EH (cell line): ENCODE data around the gene TTYH2.

ENCODE experiments used
- DNase-seq: peaks from one replicate; pipeline ENCODE4 v3.0.0-alpha.2; 2015; ENCODE audit warnings: low read depth

Gene TTYH2

DNA sequence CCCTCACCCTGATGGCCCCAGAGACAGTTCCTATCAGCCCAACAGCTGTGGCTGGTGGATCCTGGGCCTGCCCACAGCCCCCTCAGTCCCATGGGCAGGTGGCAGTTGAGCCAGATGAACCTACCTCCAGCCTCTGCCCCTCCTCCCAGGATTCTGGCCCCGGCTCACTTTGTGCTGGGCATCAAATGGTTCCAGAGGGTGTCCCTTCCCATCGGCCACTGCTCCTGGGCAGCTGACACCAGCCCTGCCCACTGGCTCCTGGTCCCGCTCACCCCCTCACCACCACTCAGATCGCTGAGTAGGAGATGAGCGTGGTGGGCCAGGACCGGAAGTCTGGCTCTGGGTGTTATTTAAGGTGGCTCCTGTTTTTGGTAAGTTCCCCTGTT lies 2.0 kb downstream of the TTYH2 start:
- DNase-seq = no peak

DNA sequence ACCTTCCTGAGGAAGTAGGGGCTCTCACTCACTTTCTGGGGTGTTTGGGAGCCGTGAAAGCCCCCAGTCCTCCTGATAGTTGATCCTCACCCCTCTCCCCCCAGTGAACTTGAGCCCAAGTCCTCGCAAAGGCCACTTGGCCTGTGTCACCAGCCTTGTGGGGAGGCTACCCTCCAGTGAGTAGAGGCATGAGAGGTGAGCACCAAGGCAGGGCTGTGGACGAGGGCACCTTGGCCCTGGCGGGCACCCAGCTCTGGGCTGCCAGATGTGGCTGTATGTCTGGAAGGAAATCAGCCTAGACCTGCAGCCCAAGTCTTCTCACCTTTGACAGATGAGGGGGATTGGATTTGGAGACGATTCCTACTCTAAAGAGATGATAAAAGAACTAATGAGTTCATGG lies 3.1 kb downstream of the TTYH2 start:
- DNase-seq = no peak

DNA sequence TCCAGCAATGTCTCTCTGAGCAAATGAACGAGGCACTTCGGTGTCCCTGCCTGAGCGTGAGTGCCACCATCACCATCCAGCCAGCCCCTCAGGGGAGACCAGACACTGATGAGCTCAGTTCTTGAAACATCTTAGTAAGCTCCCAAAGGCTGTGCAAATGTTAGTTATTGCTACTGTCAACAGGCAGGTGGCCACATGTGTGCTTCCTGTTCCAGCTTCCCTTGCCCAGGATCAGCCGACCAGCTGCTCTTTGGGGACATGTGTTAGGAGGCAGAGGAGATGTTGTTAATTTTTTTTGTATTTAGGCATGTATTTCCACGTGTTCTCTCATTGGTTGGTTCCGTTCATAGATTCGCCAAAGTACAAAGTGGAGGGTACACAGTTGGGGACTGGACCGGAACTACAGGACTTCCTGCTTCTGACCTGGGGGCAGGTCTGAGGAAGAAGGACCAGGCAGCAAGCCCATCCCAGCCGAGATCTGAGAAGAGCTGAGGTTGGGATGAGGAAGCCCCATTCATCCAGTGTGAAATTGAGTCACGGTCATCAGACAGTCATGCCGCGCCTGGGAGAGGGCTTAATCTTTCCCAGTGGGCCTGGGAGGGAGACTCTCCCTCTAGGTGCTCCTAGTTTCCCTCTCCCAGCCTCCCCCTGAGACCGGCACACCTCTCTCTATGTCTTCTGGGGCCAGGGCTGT lies 3.8 kb downstream of the TTYH2 start:
- DNase-seq = no peak

DNA sequence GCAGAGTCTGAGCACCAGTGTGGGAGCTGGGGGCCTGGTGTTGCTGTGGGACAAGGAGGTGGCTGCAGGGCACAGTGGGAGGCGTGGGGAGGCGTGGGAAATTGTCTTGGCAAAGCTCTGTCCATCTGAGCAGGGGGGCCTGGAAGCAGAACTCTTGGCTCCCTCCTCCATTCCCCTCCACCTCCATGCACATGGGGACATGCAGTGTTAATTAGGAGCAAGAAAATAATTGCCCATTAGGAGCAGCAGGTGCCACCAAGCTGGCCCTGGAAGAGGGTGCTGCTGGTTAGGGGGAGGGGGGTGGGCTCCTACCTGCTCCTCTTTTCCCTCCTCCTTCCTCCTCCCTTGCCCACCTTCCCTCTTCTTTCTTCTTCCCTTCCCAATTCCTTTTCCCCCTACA lies 4.5 kb downstream of the TTYH2 start:
- no peak for DNase-seq

DNA sequence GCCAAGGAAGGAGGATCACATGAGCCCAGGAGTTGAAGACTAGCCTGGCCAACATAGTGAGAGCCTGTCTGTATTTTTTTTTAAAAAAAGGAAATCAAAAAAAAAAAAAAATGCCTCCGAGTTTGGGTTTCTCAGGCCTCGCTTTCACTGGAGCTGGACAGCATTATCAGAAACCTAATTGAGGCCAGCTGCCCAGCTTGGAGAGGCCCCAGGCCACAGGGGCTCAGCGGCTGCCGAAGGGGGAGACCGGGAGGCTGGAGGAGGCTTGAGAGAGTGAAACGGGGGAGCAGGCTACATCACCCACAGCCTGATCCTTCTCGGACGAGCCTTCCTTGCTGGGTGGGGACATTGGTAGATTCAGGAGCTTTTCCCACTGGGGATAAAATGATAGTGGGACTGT lies 5.1 kb downstream of the TTYH2 start:
- no peak for DNase-seq

DNA sequence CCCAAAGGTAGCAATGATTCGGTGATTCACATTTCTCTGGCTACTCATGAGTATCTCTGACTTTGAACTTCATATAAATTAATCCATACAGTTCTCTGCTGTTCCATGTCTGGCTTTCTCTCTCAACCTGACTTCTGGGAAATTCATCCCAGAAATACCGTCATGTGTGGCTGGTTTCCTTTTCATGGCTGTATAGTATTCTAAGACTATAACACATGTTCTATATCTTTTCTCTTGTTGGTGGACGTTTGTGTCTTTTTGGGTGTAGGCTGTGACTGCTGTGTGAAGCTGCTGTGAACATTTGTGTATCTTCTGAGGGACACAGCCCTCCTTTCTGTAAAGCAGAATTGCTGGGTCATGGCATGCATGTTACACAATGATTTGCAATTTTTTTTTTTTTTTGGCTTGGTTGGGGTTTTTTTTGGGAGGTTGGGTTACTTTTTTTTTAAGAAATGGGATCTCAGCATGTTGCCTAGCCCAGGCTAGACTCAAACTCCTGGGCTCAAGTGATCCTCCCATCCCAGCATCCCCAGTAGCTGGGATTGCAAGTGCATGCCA lies 6.3 kb downstream of the TTYH2 start:
- DNase-seq = no peak

DNA sequence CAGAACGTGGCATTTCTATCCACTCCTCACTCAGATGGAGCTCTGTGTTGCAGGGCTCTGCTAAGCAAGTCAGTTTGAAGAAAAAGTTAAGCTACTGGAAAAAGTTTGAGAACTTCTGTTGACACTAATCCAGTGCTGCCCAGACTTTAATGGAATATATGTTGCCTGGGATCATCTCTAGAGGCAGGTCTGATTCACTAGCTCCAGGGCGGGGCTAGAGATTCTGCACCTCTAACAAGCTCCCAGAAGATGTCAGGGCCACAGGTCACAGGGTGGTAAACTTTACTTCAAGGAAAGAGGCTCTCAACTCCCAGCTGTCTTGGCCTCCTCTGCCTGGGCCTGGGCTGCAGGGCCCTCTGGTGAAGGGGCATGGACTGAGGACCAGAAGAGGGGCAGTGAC lies 6.8 kb downstream of the TTYH2 start:
- DNase-seq = no peak

DNA sequence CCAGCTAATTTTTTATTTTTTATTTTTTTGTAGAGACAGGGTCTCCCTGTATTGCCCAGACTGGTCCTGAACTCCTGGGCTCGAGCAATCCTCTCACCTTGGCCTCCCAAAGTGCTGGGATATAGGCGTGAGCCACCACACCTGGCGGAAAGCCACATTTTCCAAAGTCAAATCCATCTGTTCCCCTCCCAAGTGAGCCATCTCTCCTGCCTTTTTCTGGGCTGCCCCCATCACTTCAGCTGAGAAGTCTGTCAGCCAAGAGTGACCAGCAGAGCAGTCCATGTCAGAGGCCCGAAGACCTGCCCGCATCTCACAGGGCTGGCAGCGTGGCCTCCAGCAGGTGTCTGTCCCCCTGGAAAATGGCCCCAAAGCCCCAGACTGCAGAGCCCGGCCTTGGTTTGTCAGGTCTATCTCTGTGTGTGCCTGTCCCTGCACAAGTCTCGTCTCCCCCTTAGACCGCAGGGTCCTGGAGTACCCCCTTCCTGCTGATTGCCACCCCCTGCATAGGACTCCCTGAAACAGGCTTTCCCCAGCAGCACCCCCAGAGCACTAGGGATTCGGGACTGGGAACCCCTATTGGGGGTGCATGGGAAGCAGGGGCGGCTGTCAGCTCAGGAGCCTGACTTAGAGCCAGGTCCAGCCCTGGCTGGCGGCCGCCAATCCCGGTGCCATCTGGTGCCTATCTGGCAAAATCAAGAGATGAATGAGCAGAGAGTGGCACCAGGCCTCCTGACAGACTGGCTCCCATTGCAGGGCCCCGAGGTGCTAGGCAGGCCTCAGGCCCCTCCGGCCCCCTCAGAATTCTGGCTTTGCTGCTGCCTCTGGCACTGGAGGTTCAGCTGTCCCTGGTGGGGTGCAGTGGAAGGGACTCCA lies 7.8 kb downstream of the TTYH2 start:
- no peak for DNase-seq

DNA sequence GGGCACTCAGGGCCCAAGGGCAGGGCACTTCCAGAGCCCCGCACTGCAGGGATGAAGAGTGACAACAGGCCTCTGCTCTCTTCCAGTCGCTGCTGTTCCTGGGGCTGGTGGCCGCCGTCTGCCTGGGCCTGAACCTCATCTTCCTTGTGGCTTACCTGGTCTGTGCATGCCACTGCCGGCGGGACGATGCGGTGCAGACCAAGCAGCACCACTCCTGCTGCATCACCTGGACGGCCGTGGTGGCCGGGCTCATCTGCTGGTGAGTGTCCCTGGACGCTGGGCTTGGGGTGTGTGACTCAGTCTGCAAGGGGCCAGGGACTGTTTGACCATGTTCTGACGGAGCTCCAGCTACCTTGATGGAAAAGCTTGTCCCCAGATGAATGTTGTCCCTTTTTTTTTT lies 9.0 kb downstream of the TTYH2 start:
- no peak for DNase-seq

DNA sequence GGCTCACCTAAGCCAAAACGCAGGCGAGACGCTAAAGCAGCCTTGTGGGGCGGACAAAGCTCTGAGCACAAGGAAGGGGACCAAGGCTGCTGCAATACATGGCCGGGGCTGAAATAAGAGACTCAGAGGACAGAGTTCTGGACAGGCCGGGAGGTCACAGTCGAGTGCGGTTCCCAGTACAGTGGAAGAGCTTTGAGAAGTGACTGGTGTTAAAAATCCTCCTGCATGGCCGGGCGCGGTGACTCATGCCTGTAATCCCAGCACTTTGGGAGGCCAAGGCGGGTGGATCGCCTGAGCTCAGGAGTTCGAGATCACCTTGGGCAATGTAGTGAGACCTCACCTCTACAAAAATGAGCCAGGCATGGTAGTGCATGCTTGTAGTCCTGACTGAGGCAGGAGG lies 10.5 kb downstream of the TTYH2 start:
- DNase-seq = no peak

DNA sequence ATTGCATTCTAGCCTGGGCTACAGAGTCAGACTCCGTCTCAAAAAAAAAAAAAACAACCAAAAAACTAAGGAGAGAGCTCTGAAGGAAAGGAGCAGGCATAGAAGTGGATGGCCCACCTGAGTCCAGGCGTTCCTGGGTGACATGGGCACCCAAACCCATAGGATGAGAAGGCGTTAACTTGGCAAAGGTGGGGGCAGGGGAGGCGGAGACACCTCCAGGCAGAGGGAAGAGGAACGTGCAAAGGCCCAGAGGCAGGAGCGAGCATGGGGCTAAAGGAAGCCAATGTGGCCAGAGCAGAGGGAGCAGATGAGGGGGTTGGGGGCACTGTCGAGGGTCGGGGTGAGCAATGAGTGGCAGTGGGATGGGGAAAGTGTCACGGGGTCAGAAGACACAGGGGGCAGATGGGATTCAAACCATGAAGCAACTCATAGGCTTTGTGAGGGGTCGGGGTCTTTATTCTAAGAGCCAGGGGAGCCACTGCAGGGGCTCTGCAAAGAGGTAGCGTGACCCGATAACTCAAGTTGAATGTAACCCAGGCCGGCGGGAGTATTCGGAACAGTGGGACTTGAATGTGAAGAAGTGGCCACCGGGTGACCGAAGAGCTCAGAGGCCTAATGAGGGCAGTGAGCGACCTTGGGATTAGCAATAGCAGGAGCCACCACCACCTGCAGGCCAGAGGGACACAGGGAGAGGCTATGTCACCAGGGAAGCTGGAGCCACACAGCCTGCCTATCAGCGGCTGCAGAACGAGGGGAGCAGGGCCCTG lies 11.8 kb downstream of the TTYH2 start:
- DNase-seq = no peak

DNA sequence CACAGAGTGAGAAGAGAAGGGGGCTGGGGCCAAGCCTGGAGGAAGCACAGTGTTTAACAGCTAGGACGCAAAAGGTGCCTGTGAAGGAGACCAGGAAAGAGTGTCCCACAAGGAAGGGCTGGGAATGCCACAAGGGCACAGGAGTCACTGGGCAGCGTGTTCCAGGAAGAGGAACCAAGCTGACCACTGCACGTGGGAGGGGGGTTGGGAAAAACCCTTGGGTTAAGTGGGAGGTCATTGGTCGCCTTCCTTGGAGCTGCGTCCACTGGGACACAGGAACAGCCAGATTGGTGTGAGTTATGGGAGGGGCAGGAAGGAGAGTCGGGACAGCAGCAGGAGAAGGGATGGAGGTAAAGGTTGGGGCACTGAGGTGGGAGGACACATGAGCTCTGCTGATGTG lies 12.9 kb downstream of the TTYH2 start:
- DNase-seq = no peak

DNA sequence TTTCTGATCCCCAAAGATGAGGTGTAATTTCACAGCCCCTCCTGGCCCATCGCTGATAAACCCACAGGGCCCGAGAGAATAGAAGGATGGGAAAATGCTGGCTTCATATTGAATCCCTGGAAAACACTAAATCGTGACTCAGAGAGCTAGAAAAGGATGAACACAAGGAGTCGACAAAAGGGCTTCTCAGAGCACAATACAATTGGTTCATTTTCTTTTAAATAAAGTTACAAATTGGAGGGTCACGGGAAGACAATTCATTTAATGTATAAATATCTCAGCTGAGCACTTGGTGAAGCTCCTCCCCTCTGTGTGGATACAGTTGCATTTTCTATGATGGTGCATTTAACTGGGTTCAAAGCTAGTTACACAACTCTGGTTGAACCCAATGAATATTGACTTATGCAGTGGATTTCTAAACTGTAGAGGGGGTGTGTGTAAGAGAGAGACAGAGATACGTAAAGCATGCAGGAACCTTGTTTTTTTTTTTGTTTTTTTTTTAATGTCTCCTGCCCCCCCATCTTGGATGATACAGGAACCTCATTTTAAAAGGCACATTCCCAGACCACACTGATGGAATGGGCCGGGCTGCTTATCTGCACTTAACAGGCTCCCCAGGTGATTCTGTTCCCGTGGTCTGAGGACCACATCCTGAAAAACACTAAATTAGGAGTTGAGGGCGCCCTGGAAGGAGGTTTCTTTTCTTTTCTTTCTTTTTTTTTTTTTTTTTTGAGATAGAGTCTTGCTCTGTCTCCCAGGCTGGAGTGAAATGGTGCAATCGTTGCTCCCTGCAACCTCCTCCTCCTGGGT lies 14.1 kb downstream of the TTYH2 start:
- DNase-seq = no peak

DNA sequence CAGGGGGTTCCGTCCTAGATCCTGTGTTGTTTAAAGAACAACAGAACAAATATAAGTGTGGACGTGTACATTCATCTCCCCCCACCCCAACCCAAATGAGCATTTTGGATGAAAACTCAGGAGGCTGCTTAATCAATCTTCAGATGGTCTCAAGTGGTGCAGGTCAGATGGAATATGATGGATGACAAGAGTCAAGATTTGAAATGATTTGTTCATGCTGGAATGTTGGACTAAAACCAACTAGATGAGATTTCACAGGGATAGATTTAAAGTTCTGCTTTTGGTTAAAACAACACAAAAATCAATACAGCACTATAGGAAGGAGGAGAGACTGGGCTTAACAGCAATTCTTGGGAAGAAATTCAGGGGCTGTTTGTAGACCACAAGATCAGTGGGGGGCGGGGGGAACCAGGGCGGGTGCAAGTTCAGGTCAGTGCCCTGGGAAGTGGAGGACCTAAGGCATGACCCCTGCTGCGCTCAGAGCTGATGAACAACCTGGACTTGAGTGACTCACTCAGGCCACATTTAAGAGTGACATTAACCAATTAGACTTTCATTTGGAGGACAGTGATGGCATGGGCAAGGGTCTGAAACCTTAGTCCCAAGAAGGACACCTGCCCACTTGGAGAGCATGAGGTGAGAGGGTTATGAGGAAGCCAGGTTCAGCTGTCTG lies 15.1 kb downstream of the TTYH2 start:
- DNase-seq = no peak

DNA sequence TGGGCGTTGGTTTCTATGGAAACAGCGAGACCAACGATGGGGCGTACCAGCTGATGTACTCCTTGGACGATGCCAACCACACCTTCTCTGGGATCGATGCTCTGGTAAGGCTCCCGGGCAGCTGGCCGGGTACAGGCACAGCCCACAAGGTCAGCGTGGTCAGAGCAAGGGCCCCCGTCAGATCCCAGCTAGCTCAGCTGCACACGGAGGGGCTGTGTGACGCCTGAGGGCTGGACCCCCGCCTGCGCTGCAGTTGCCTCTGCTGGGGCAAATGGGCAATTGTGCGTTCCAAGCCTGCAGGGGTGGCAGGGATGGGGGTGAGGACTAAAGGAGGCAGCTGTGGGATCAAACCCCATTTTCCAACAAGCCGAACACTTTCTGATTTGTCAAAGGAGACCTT lies 17.5 kb downstream of the TTYH2 start:
- no peak for DNase-seq

DNA sequence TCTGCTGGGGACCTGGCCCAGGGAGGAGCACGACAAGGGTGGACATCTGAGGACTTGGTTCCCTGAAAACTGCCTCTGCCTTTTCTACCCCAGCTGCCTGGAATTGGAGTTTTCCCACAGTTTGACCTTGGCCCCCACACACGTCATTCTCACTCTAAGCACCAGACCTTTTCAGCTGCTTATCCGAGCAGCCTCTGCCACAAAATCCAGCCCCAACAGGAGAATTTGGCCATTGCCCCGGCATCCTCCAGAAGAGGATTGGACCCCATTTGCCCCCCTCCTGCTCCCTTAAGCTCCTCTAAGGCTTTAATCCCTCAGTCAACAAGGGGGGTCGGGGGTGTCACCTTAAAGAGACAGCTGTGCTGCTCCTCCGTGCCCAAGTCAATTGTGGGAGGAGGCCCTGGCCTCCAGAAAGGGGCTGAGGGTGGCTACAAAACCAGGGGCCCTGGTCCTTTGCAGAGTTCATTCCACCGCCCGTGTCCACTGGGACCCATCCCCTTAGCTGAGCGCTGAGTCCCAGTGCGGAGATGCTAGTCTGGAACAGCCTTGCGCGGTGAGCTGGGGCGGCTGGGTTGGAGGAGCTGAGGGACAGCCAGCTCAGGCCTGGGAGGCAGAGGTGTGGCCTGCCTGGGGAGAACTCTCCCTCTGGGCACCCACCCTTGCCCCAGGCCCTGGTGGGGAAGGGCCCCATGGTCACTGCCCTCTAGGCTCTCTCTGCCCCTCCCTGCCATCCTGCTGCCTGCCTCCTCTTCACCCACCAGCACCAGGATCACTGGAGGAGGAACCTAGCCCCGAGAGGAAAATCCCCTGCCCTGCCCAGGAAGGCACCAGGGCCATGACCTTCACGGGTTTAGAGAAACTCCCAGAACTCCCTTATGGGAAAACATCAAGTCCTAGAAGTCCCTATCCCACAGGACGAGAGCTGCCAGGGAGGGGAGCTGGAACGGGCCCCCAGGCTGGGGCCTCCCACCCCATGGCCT lies 18.8 kb downstream of the TTYH2 start:
- DNase-seq = no peak

DNA sequence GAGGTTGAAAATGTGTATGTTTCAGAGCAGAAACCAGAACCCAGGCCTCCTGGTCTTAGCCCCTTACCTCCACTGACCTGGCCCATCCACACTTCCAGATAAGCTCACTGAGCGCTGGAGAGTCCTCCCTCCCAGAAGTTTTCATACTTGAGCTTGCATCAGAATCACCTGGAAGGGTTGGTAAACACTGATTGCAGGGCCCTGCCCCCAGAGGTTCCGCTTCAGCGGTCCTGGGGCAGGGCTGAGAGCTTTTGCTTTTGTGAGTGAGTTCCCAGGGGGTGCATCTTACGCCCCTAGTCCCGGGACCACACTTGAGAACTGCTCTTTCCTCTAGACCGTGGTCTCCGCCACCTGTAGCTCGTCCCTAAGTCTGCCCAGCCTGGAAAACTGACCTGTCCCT lies 20.6 kb downstream of the TTYH2 start:
- no peak for DNase-seq

DNA sequence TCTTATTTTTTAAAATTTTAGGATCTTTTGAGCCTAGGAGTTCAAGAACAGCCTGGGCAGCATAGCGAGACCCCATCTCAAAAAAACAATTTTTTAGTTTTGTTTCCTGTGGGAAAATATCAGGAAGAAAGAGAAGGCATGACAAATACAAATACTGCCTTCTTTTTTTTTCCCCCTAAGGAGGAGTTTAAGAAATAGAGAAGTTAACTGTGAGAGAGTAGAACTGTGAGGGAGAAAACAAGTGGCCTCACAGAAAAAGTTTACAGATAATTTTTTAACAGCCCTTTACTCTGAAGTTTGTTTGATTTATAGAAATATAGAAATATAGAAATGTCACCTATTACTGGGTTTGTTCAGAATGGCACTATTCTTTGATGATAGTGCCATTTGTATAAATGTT lies 21.1 kb downstream of the TTYH2 start:
- no peak for DNase-seq

DNA sequence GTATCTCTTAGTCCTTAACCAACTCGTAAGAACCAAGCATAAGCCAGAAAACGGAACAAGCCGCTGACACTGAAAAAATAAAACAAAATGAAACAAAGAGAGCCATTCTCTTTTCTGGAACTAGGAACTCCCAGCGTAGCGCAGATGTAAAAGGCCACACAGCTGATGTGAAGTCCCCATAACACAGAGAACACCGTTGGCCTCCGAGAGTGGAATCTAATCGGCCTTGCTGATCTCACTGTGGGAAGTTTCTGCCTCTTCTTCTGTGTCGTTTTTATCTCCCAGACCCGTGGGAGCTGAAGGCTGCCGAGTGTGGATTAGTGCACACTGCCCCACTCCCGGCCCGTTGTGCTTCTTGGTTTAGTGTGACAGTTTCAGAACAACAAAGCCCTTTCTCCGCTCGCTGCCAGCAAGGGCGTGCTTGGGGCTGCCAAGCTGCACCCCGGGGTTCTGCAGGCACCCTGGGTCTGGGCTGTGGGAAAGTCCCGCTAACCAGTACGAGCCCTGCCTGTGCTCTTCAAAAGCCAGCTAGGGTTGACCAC lies 21.7 kb downstream of the TTYH2 start:
- DNase-seq = no peak

DNA sequence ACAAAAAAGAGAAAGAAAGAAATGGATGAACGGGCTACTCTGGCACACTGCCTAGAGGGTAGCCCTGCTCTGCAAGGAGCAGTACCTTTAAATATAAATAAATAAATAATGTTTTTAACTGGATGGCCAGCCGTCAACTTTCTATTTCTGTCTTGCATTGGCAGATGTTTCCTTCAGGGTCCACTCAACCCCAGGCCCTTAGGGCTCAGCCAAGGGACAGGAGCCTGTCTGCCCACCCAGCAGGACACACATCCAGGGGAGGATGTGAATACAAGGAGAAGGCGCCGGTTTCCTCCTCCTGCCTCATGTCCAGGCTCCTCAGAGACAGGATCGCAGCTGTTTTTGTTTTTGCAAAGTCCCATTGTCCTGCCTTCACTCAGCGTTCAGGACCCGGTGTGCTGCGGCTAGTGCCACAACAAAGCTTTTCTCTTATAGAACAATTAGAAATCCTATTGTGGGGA lies 22.6 kb downstream of the TTYH2 start:
- DNase-seq = no peak
